NCI-H1694 treated with DMSO at 0.1 percent for 48 hours (cell line): ENCODE results near the gene ANAPC1.
A peak's percentile ranks its signal among the peaks of the same experiment; 100 is the strongest.
"Not testable (repeated sequence)": the region's sequence is repeated elsewhere in the genome, so short reads cannot be mapped to it uniquely, and the experiment has no call there.

Experiments used
- DNase-seq: peaks from one replicate; lab custom pipeline; 2025; lab: John Stamatoyannopoulos, UW

Gene ANAPC1

GRCh38 chr2:111903930-111904439 is 20.0 kb upstream of the ANAPC1 start:
- DNase-seq: no peak

- no peak for DNase-seq
These were observed 19.5 kb upstream of the ANAPC1 start for GRCh38 chr2:111903516-111903915.

GRCh38 chr2:111900859-111901258 is 16.9 kb upstream of the ANAPC1 start:
- DNase-seq: peak; percentile 27

- DNase-seq: no peak
These were observed 14.9 kb upstream of the ANAPC1 start for GRCh38 chr2:111898703-111899514.

- DNase-seq: peak; percentile 60
These were observed 14.1 kb upstream of the ANAPC1 start, which contains the start of gene MERTK for GRCh38 chr2:111897924-111898702. Gene MERTK (plus strand): TSS chr2:111898607. CDS start chr2:111898736, 129 bp downstream.

- DNase-seq: no peak
These were observed 13.6 kb upstream of the ANAPC1 start for GRCh38 chr2:111897630-111897923.

- DNase-seq: peak; percentile 43
These were observed 12.6 kb upstream of the ANAPC1 start for GRCh38 chr2:111896576-111896975.

- DNase-seq: no peak
These were observed 12.0 kb upstream of the ANAPC1 start for GRCh38 chr2:111896024-111896423.

GRCh38 chr2:111884592-111884964 is 585 bp upstream of the ANAPC1 start:
- no peak for DNase-seq

GRCh38 chr2:111872806-111873205 is 11.2 kb downstream of the ANAPC1 start:
- not testable (repeated sequence) for DNase-seq

- DNase-seq: not testable (repeated sequence)
These were observed 18.9 kb downstream of the ANAPC1 start for GRCh38 chr2:111865124-111865523.

- DNase-seq: not testable (repeated sequence)
These were observed 24.0 kb downstream of the ANAPC1 start for GRCh38 chr2:111860005-111860404.

GRCh38 chr2:111852544-111852943 is 31.4 kb downstream of the ANAPC1 start:
- DNase-seq: not testable (repeated sequence)

GRCh38 chr2:111850646-111851045 is 33.3 kb downstream of the ANAPC1 start:
- not testable (repeated sequence) for DNase-seq

- DNase-seq: not testable (repeated sequence)
These were observed 44.2 kb downstream of the ANAPC1 start for GRCh38 chr2:111839625-111840282.

- DNase-seq: not testable (repeated sequence)
These were observed 45.0 kb downstream of the ANAPC1 start for GRCh38 chr2:111838992-111839391.

GRCh38 chr2:111834221-111834620 is 49.8 kb downstream of the ANAPC1 start:
- DNase-seq: not testable (repeated sequence)

GRCh38 chr2:111830479-111830878 is 53.5 kb downstream of the ANAPC1 start:
- not testable (repeated sequence) for DNase-seq

- DNase-seq: not testable (repeated sequence)
These were observed 55.7 kb downstream of the ANAPC1 start for GRCh38 chr2:111828217-111828766.

- DNase-seq: not testable (repeated sequence)
These were observed 70.9 kb downstream of the ANAPC1 start for GRCh38 chr2:111812970-111813622.

- not testable (repeated sequence) for DNase-seq
These were observed 93.4 kb downstream of the ANAPC1 start for GRCh38 chr2:111790633-111791032.
